Calu3 (cell line): ENCODE measurements around the gene SMCO1. TPM values are rescaled to one million over a fixed set of nuclear protein-coding genes. Genes with fewer than 3 reads are reported as not detected.
"Not testable (repeated sequence)": the region's sequence is repeated elsewhere in the genome, so short reads cannot be mapped to it uniquely, and the experiment has no call there.

ENCODE experiments used
- BruUV-seq: library from RNA; stranded (reverse); fragments of 400-500 nt; replicated peaks from 2 replicates; lab custom pipeline; 2021; lab: Mats Ljungman, UMichigan
- CTCF ChIA-PET: fragments of 300-600 bp; sonication (Branson Sonifier 250); formaldehyde crosslinking; loops from one replicate; lab custom pipeline; 2022; ENCODE audit warnings: antibody characterized with exemption; lab: Charles Lee
- DNase-seq: peaks from one replicate; pipeline ENCODE4 v3.0.0; 2022
- H3K27ac Mint-ChIP-seq: one replicate; pipeline ENCODE4 v1.8.0; 2022; ENCODE audit warnings: mixed read lengths; ENCODE audit not compliant: unreplicated experiment
- H3K27me3 Mint-ChIP-seq: one replicate; pipeline ENCODE4 v1.8.0; 2022; ENCODE audit warnings: mixed read lengths; ENCODE audit not compliant: unreplicated experiment
- H3K36me3 Mint-ChIP-seq: one replicate; pipeline ENCODE4 v1.8.0; 2022; ENCODE audit warnings: mild to moderate bottlenecking, moderate library complexity, mixed read lengths; ENCODE audit not compliant: insufficient read depth, unreplicated experiment
- H3K4me1 Mint-ChIP-seq: one replicate; pipeline ENCODE4 v1.8.0; 2022; ENCODE audit warnings: mild to moderate bottlenecking, low read depth, mixed read lengths; ENCODE audit not compliant: unreplicated experiment
- H3K4me3 Mint-ChIP-seq: one replicate; pipeline ENCODE4 v1.8.0; 2022; ENCODE audit warnings: mild to moderate bottlenecking, low read depth, moderate library complexity, mixed read lengths; ENCODE audit not compliant: unreplicated experiment
- H3K9me3 Mint-ChIP-seq: one replicate; pipeline ENCODE4 v1.8.0; 2022; ENCODE audit warnings: low read depth, mixed read lengths; ENCODE audit not compliant: unreplicated experiment
- intact Hi-C: fragments of 100-400 bp; cut with micrococcal nuclease; formaldehyde crosslinking; loops from one replicate; pipeline ENCODE4 v1.10.0; 2022; ENCODE audit not compliant: unreplicated experiment
- total RNA-seq: library from RNA; stranded (reverse); gene quantifications from 2 replicates; pipeline ENCODE4 v1.2.3, GENCODE V29; 2022
- TF ChIP-seq, protein P1 (sequence below): fragments of 200-600 bp; IDR thresholded peaks from one replicate; pipeline ENCODE4 v1.8.0; 2022; ENCODE audit warnings: antibody characterized with exemption; ENCODE audit not compliant: unreplicated experiment

The SMCO1 gene
- total RNA-seq, 1 experiment from 2014 or later, result not detected

DNA sequence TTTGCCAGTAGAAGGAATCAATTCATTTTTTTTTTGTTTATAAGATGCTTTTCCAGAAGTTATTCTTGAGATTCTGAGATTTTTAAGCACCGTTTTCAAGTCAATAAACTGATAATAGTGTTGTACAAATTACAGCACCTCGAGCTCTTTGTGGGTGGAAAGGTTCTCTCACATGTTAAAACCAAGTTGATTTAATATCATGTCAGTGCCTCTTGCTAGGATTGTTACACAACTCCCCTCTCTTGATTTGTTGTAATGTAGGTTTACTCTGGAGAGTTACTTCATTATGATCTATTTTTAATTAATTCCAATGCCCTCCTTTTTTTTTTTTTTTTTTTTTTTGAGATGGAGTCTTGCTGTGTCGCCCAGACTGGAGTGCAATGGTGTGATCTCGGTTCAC lies 57.1 kb downstream of the SMCO1 start:
- Mint-ChIP-seq H3K27me3 (no peaks in the 10 kb centered on the region), H3K27ac (no peak overlapping the region), H3K36me3 (no peaks in the 10 kb centered on the region), H3K4me1 (no peaks in the 10 kb centered on the region), H3K9me3 (no peaks in the 10 kb centered on the region), H3K4me3 (no peak overlapping the region)
- TF ChIP-seq, protein P1, sequence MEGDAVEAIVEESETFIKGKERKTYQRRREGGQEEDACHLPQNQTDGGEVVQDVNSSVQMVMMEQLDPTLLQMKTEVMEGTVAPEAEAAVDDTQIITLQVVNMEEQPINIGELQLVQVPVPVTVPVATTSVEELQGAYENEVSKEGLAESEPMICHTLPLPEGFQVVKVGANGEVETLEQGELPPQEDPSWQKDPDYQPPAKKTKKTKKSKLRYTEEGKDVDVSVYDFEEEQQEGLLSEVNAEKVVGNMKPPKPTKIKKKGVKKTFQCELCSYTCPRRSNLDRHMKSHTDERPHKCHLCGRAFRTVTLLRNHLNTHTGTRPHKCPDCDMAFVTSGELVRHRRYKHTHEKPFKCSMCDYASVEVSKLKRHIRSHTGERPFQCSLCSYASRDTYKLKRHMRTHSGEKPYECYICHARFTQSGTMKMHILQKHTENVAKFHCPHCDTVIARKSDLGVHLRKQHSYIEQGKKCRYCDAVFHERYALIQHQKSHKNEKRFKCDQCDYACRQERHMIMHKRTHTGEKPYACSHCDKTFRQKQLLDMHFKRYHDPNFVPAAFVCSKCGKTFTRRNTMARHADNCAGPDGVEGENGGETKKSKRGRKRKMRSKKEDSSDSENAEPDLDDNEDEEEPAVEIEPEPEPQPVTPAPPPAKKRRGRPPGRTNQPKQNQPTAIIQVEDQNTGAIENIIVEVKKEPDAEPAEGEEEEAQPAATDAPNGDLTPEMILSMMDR, result no peak
- CTCF ChIA-PET, result interaction anchor here (0.7 kb wide), 1 partner anchor 685 kb away, joined by 5 read pairs; no protein-coding TSS in a partner anchor
- BruUV-seq, result no TSS peak
- intact Hi-C loops, result no loop called here
- no peak for DNase-seq

- DNase-seq, H3K27me3 Mint-ChIP-seq, H3K9me3 Mint-ChIP-seq, H3K36me3 Mint-ChIP-seq, H3K4me1 Mint-ChIP-seq, intact Hi-C loops, H3K27ac Mint-ChIP-seq, H3K4me3 Mint-ChIP-seq, BruUV-seq: not testable (repeated sequence)
- CTCF ChIA-PET, result interaction anchor here (0.7 kb wide), 2 partner anchors 685 to 1500 kb away, joined by 5 to 8 read pairs; no protein-coding TSS in a partner anchor
Observed at GRCh38 chr3:196457470-196457869, 57.7 kb downstream of the SMCO1 start.

Other genes with a start within 250 kb of the SMCO1 start
- gene PCYT1A, start 227.6 kb downstream of the SMCO1 start, total RNA-seq, result 47.0 and 50.0 TPM in 2 replicates
- 7.8 and 10.8 TPM in 2 replicates for gene DYNLT2B, start 197.1 kb downstream of the SMCO1 start, total RNA-seq
- gene TM4SF19, start 177.0 kb downstream of the SMCO1 start, total RNA-seq, result not detected in 2 replicates
- 46.1 and 49.0 TPM in 2 replicates for gene UBXN7, start 82.9 kb downstream of the SMCO1 start, total RNA-seq
- 26.4 and 29.2 TPM in 2 replicates for gene RNF168, start 11.6 kb downstream of the SMCO1 start, total RNA-seq
- 20.3 and 23.9 TPM in 2 replicates for gene WDR53, start 53.2 kb upstream of the SMCO1 start, total RNA-seq
- gene FBXO45, start 53.3 kb upstream of the SMCO1 start, total RNA-seq, result 10.8 and 12.1 TPM in 2 replicates
- gene NRROS, start 124.3 kb upstream of the SMCO1 start, total RNA-seq, result 0.39 and 0.99 TPM in 2 replicates
- gene CEP19, start 196.9 kb upstream of the SMCO1 start, total RNA-seq, result 1.2 and 1.7 TPM in 2 replicates
- gene PIGX, start 197.0 kb upstream of the SMCO1 start, total RNA-seq, result 24.4 and 31.2 TPM in 2 replicates
- gene PAK2, start 224.5 kb upstream of the SMCO1 start, total RNA-seq, result 68.2 and 70.4 TPM in 2 replicates